ENCODE data around the gene CLEC3B.

CLEC3B gene

GRCh38 chr3:45029216-45029615 lies 3.1 kb downstream of the CLEC3B start:
- TF ChIP-seq, protein P1, sequence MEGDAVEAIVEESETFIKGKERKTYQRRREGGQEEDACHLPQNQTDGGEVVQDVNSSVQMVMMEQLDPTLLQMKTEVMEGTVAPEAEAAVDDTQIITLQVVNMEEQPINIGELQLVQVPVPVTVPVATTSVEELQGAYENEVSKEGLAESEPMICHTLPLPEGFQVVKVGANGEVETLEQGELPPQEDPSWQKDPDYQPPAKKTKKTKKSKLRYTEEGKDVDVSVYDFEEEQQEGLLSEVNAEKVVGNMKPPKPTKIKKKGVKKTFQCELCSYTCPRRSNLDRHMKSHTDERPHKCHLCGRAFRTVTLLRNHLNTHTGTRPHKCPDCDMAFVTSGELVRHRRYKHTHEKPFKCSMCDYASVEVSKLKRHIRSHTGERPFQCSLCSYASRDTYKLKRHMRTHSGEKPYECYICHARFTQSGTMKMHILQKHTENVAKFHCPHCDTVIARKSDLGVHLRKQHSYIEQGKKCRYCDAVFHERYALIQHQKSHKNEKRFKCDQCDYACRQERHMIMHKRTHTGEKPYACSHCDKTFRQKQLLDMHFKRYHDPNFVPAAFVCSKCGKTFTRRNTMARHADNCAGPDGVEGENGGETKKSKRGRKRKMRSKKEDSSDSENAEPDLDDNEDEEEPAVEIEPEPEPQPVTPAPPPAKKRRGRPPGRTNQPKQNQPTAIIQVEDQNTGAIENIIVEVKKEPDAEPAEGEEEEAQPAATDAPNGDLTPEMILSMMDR (IDR thresholded peaks at IDR 0.05; ENCODE audit: insufficient read depth, low read length, poor library complexity, severe bottlenecking), result no peak
- TF ChIP-seq EZH2phosphoT487 (conservative IDR thresholded peaks at IDR 0.05; ENCODE audit: low read length), result no peak
- no peaks in the 10 kb centered on the region for H3K27me3 ChIP-seq (ENCODE audit: low read length)
- H3F3A ChIP-seq (ENCODE audit: insufficient read depth), result no peaks in the 10 kb centered on the region
- H3K4me3 ChIP-seq (ENCODE audit: insufficient read depth, low read length, poor library complexity, severe bottlenecking), result no peak overlapping the region
- no peaks in the 10 kb centered on the region for H3K36me3 ChIP-seq (ENCODE audit: low read length)
- no peak overlapping the region for H3K9ac ChIP-seq (ENCODE audit: low read length)
- H2AFZ ChIP-seq (ENCODE audit: low read depth, low read length, severe bottlenecking), result no peak overlapping the region
- no peaks in the 10 kb centered on the region for H3K79me2 ChIP-seq (ENCODE audit: insufficient read depth, low read length)
- H3K9me3 ChIP-seq (ENCODE audit: insufficient read depth, low read length), result no peaks in the 10 kb centered on the region
- H3K27ac ChIP-seq (ENCODE audit: low read depth, low read length), result no peak overlapping the region
- no peaks in the 10 kb centered on the region for H4K20me1 ChIP-seq (ENCODE audit: low read depth, low read length)
- H3K9me2 ChIP-seq (replicated peaks; ENCODE audit: insufficient read depth, low read length), result no peaks in the 10 kb centered on the region
- no peak overlapping the region for H3K4me2 ChIP-seq (ENCODE audit: low read depth, low read length, poor library complexity, severe bottlenecking)

DNA sequence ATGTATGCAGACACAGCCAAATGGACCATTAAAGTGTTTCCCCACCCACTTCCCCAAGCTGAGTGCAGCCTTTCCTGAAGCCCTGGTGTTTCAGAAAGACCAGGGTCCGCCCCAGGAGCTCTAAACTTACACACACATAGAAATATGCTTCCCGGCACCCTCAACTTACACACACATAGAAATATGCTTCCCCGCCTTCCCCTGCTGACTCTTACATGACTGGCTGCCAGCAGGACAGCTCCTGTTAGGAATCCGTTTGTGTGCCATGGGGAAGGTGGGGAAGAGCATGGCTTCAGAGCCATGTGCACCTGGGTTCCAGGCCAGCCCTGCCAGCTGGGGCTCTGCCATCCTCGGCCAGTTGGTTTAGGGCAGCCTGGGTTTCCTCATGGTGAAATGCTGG lies 3.6 kb downstream of the CLEC3B start:
- H3K79me2 ChIP-seq (ENCODE audit: insufficient read depth, low read length), result no peaks in the 10 kb centered on the region
- TF ChIP-seq, protein P1 (IDR thresholded peaks at IDR 0.05; ENCODE audit: insufficient read depth, low read length, poor library complexity, severe bottlenecking), result no peak
- no peak for TF ChIP-seq EZH2phosphoT487 (conservative IDR thresholded peaks at IDR 0.05; ENCODE audit: low read length)

GRCh38 chr3:45031531-45031930 lies 5.4 kb downstream of the CLEC3B start:
- H3K9ac ChIP-seq (ENCODE audit: low read length), result no peak overlapping the region
- no peak overlapping the region for H3K4me3 ChIP-seq (ENCODE audit: insufficient read depth, low read length, poor library complexity, severe bottlenecking)
- H3K4me2 ChIP-seq (ENCODE audit: low read depth, low read length, poor library complexity, severe bottlenecking), result no peak overlapping the region
- no peaks in the 10 kb centered on the region for H3K79me2 ChIP-seq (ENCODE audit: insufficient read depth, low read length)
- no peaks in the 10 kb centered on the region for H3K9me2 ChIP-seq (replicated peaks; ENCODE audit: insufficient read depth, low read length)
- H3K27ac ChIP-seq (ENCODE audit: low read depth, low read length), result no peak overlapping the region
- no peak for TF ChIP-seq EZH2phosphoT487 (conservative IDR thresholded peaks at IDR 0.05; ENCODE audit: low read length)
- TF ChIP-seq, protein P1 (IDR thresholded peaks at IDR 0.05; ENCODE audit: insufficient read depth, low read length, poor library complexity, severe bottlenecking), result no peak
- no peaks in the 10 kb centered on the region for H3K27me3 ChIP-seq (ENCODE audit: low read length)
- no peak overlapping the region for H2AFZ ChIP-seq (ENCODE audit: low read depth, low read length, severe bottlenecking)
- H3K36me3 ChIP-seq (ENCODE audit: low read length), result no peaks in the 10 kb centered on the region
- H4K20me1 ChIP-seq (ENCODE audit: low read depth, low read length), result no peaks in the 10 kb centered on the region
- no peaks in the 10 kb centered on the region for H3K9me3 ChIP-seq (ENCODE audit: insufficient read depth, low read length)
- H3F3A ChIP-seq (ENCODE audit: insufficient read depth), result no peaks in the 10 kb centered on the region

More for the DNA sequence above, 3.6 kb downstream of the CLEC3B start:
- no peak overlapping the region for H2AFZ ChIP-seq (ENCODE audit: low read depth, low read length, severe bottlenecking)
- H3K4me3 ChIP-seq (ENCODE audit: insufficient read depth, low read length, poor library complexity, severe bottlenecking), result no peak overlapping the region
- H3K9me3 ChIP-seq (ENCODE audit: insufficient read depth, low read length), result no peaks in the 10 kb centered on the region
- no peaks in the 10 kb centered on the region for H3K36me3 ChIP-seq (ENCODE audit: low read length)
- H3K9ac ChIP-seq (ENCODE audit: low read length), result no peak overlapping the region
- H3F3A ChIP-seq (ENCODE audit: insufficient read depth), result no peaks in the 10 kb centered on the region
- no peaks in the 10 kb centered on the region for H4K20me1 ChIP-seq (ENCODE audit: low read depth, low read length)
- no peak overlapping the region for H3K27ac ChIP-seq (ENCODE audit: low read depth, low read length)
- H3K9me2 ChIP-seq (replicated peaks; ENCODE audit: insufficient read depth, low read length), result no peaks in the 10 kb centered on the region
- H3K27me3 ChIP-seq (ENCODE audit: low read length), result no peaks in the 10 kb centered on the region
- no peak overlapping the region for H3K4me2 ChIP-seq (ENCODE audit: low read depth, low read length, poor library complexity, severe bottlenecking)

Data from SU-DHL-6 (cell line).